Neuronal stem cell (in vitro differentiated cells): ENCODE measurements around the gene FUBP3.

Experiments used
- DNase-seq: peaks from one replicate; pipeline ENCODE4 v3.0.0-alpha.2; 2013; ENCODE audit warnings: low spot score
- H2AFZ ChIP-seq: one replicate; pipeline ENCODE4 v1.6.1; 2013; ENCODE audit warnings: mild to moderate bottlenecking, low read length, inconsistent platforms
- H2AK5ac ChIP-seq: 2 replicates; pipeline ENCODE4 v1.6.1; 2013; ENCODE audit warnings: low read depth, mild to moderate bottlenecking, inconsistent platforms, low read length, moderate library complexity, mixed read lengths
- H2BK120ac ChIP-seq: 2 replicates; pipeline ENCODE4 v1.6.1; 2013; ENCODE audit warnings: low read depth, mild to moderate bottlenecking, inconsistent platforms, low read length, moderate library complexity, mixed read lengths
- H2BK12ac ChIP-seq: one replicate; pipeline ENCODE4 v1.6.1; 2013; ENCODE audit warnings: low read length, inconsistent platforms
- H2BK15ac ChIP-seq: 2 replicates; pipeline ENCODE4 v1.6.1; 2013; ENCODE audit warnings: mild to moderate bottlenecking, low read length, inconsistent platforms, mixed read lengths
- H2BK5ac ChIP-seq: one replicate; pipeline ENCODE4 v1.6.1; 2013; ENCODE audit warnings: inconsistent platforms, mild to moderate bottlenecking, low read length, moderate library complexity
- H3K14ac ChIP-seq: one replicate; pipeline ENCODE4 v1.6.1; 2013; ENCODE audit warnings: low read length, inconsistent platforms
- H3K18ac ChIP-seq: 2 replicates; pipeline ENCODE4 v1.6.1; 2013; ENCODE audit warnings: low read length, inconsistent platforms
- H3K23ac ChIP-seq: 2 replicates; pipeline ENCODE4 v1.6.1; 2013; ENCODE audit warnings: low read depth, mild to moderate bottlenecking, mixed read lengths, low read length, inconsistent platforms; ENCODE audit not compliant: poor library complexity
- H3K27ac ChIP-seq: replicated peaks from 3 replicates; pipeline ENCODE4 v1.5.1; 2013; ENCODE audit warnings: low read length, inconsistent platforms
- H3K27me3 ChIP-seq, 3 experiments: 2 replicates each; pipeline ENCODE4 v1.6.1; 2013; ENCODE audit warnings: low read length in 3 of 3, mild to moderate bottlenecking in 2 of 3, inconsistent platforms in 1 of 3, low read depth in 1 of 3, mixed read lengths in 1 of 3, moderate library complexity in 1 of 3; ENCODE audit not compliant: control insufficient read depth in 3 of 3, insufficient read depth in 3 of 3
- H3K36me3 ChIP-seq, 2 donors: replicated peaks in 1 of 2; 2 replicates each; pipeline ENCODE4 v1.6.1; 2013; ENCODE audit warnings: low read length in 2 of 2; ENCODE audit not compliant: control insufficient read depth in 2 of 2, insufficient read depth in 2 of 2
- H3K4ac ChIP-seq: 2 replicates; pipeline ENCODE4 v1.6.1; 2013; ENCODE audit warnings: inconsistent platforms, mild to moderate bottlenecking, low read length, moderate library complexity
- H3K4me1 ChIP-seq, 2 donors: 1 replicate in 1 of 2; 2 replicates in 1 of 2; pipeline ENCODE4 v1.6.1; 2013; ENCODE audit warnings: low read length in 2 of 2, low read depth in 1 of 2; ENCODE audit not compliant: control insufficient read depth in 2 of 2, insufficient read depth in 1 of 2
- H3K4me2 ChIP-seq: one replicate; pipeline ENCODE4 v1.6.1; 2013; ENCODE audit warnings: mild to moderate bottlenecking, low read length, inconsistent platforms; ENCODE audit not compliant: insufficient read depth, poor library complexity, severe bottlenecking
- H3K4me3 ChIP-seq, 2 donors: 2 replicates each; pipeline ENCODE4 v1.5.1; 2013; ENCODE audit warnings: low read length in 2 of 2, mild to moderate bottlenecking in 2 of 2, inconsistent platforms in 1 of 2, moderate library complexity in 1 of 2
- H3K79me1 ChIP-seq: one replicate; pipeline ENCODE4 v1.6.1; 2013; ENCODE audit warnings: low read depth, mild to moderate bottlenecking, inconsistent platforms, low read length, moderate library complexity
- H3K9ac ChIP-seq: one replicate; pipeline ENCODE4 v1.6.1; 2013; ENCODE audit warnings: mild to moderate bottlenecking, low read depth, low read length, inconsistent platforms; ENCODE audit not compliant: poor library complexity
- H3K9me3 ChIP-seq, 2 donors: replicated peaks in 1 of 2; 2 replicates each; pipeline versions ENCODE3 to v1.6.1; 2013; ENCODE audit warnings: low read length in 2 of 2, mild to moderate bottlenecking in 2 of 2, inconsistent platforms in 1 of 2, low read depth in 1 of 2, mixed read lengths in 1 of 2, moderate library complexity in 1 of 2; ENCODE audit not compliant: control insufficient read depth in 2 of 2, insufficient read depth in 1 of 2
- H4K8ac ChIP-seq: one replicate; pipeline ENCODE4 v1.6.1; 2013; ENCODE audit warnings: low read depth, mild to moderate bottlenecking, inconsistent platforms, low read length, moderate library complexity
- H4K91ac ChIP-seq: one replicate; pipeline ENCODE4 v1.6.1; 2013; ENCODE audit warnings: low read length, low read depth, mild to moderate bottlenecking, inconsistent platforms; ENCODE audit not compliant: poor library complexity
- WGBS, 2 donors: extraction: QIAGEN DNeasy Blood & Tissue Kit; methylation state at CpG; one replicate each; pipeline ENCODE4 v1.1.7; 2013; ENCODE audit warnings: missing lambda C conversion rate in 2 of 2, mixed read lengths in 1 of 2; ENCODE audit not compliant: insufficient read length in 2 of 2, insufficient replicate concordance in 1 of 2; ENCODE audit errors: extremely low coverage in 2 of 2; 5-methylcytosine and 5-hydroxymethylcytosine counted together

FUBP3 gene

DNA sequence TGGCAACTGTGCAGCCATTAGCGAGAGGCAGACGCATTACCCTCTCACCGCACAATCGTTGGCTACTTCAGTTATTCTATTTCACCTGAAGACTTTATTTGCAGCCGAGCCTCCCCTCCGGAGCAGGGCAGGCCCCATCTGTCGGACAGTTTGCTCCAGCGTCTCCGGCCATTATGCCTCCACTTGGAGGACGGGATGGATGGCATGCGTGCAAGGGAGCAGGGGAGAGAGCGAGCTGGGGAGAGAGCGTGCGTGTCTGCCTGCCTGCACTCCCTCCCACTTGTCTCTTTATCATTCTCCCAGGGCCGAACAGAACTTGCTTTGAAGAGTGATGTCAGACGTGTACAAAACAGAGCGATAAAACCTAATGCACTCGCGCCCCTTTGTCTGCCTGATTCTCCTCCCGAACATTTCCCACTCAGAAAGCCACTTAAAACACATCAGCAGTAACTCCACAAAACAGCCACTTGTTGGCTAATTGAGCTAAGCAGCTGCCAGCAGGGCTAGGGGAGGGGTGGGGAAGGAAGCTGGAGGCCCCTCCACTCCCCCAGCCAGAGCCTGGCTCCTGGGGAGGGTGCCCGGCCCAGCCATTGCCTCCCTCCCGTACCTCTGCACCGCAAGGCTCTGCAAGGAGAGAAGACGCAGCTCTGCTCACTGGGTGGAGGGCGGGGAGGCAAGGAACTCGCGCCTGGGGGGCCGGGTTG is 43.4 kb upstream of the FUBP3 start:
- peak overlapping the region; percentile 68 for H2AK5ac ChIP-seq
- H4K8ac ChIP-seq: peak overlapping the region; percentile 55
- H4K91ac ChIP-seq: no peak overlapping the region
- peak overlapping the region; percentile 59 for H3K14ac ChIP-seq
- peak overlapping the region; percentile 28 for H3K4me2 ChIP-seq
- no peak overlapping the region for H3K4ac ChIP-seq
- peak overlapping the region; percentile 21 for H3K27ac ChIP-seq
- H3K9me3 ChIP-seq: no peaks in the 10 kb centered on the region
- peak overlapping the region; percentile 89 for H3K18ac ChIP-seq
- no peak overlapping the region for H2BK12ac ChIP-seq
- no peak overlapping the region for H2BK5ac ChIP-seq
- H3K79me1 ChIP-seq: no peaks in the 10 kb centered on the region
- H3K4me3 ChIP-seq: peak overlapping the region; percentile 4 to 25
- no peak overlapping the region for H3K23ac ChIP-seq
- peak overlapping the region; percentile 98 for H2AFZ ChIP-seq
- no peak overlapping the region for H3K9ac ChIP-seq
- WGBS, 2 donors: no CpG with 5 or more reads among the region's 28 CpGs
- H2BK120ac ChIP-seq: peak overlapping the region; percentile 58
- peaks cover 0 to 52% (median 13%) of the 10 kb centered on the region in 3 experiments for H3K27me3 ChIP-seq
- peak overlapping the region; percentile 57 for H2BK15ac ChIP-seq
- no peaks in the 10 kb centered on the region for H3K36me3 ChIP-seq
- DNase-seq: no peak
- peaks cover 9 to 13% of the 10 kb centered on the region in 2 donors for H3K4me1 ChIP-seq

DNA sequence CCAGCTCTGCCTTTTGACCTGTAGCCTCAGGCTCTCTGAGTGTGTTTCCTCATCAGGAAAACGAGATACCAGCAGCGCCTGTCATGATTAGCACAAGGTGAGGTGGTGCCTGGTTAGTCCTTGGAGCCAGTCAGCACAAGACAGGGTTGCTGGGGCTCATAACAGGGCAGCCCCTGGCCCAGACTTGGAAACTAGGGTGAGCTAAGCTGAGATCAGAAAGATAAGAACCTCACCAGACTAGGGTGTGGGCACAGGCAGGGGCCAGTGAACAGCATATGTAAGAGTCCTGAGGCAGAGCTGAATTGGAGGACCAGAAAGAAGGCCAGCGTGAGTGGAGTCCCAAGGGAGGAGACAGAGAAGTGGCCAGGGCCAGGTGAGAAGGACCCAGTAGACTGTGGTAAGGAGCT is 42.7 kb upstream of the FUBP3 start:
- Histone ChIP-seq H3K4me3 (no peak overlapping the region), H3K27ac (no peak overlapping the region), H2BK12ac (no peak overlapping the region), H2BK120ac (no peak overlapping the region), H3K27me3 (peaks cover 0 to 52% (median 13%) of the 10 kb centered on the region in 3 experiments), H4K91ac (no peak overlapping the region), H3K4me1 (peaks cover 9 to 13% of the 10 kb centered on the region in 2 donors), H3K14ac (no peak overlapping the region), H3K4me2 (no peak overlapping the region), H3K9me3 (no peaks in the 10 kb centered on the region), H2BK5ac (no peak overlapping the region), H3K79me1 (no peaks in the 10 kb centered on the region), H4K8ac (no peak overlapping the region), H2AK5ac (peak overlapping the region; percentile 68), H3K18ac (no peak overlapping the region), H3K9ac (no peak overlapping the region), H2AFZ (peak overlapping the region; percentile 98), H2BK15ac (no peak overlapping the region), H3K23ac (no peak overlapping the region), H3K36me3 (no peaks in the 10 kb centered on the region), H3K4ac (no peak overlapping the region)
- DNase-seq: no peak
- WGBS, 2 donors: no CpG with 5 or more reads among the region's 3 CpGs

DNA sequence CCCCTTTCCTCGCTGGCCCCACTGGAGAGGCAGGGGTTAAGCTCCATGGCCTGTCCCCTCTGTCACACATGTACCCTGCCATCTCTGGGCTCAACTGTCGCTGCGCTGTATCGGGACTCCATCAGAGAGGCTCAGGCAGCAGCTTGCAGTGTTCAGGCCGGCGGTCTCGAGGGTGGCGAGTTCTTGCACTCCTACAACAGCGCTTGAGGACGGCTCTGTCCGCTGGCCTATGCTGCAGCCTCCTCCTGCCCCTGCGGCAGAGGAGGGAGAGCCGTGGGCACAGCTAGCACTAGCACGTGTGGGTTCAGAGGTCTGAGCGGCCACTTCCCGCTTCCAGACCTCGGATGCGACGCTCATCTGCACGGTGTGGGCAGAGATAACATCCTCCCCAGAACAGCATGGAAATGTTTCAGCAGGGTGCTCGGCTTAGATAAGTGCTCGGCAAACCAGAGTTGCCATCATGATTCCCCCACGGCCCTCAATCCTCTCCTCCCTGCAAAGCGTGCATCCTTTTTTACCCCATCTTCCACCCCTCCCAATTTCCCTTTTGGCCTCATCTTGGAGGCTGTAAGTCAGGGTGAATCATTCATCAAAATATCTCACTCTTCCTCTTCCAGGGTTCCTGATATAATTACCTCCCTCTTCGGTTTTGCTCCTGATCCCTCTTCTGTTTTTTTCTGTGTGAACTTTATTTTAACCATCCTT is 41.9 kb upstream of the FUBP3 start:
- H3K27ac ChIP-seq: no peak overlapping the region
- peak overlapping the region; percentile 63 for H2BK15ac ChIP-seq
- H2BK120ac ChIP-seq: no peak overlapping the region
- H3K36me3 ChIP-seq: no peaks in the 10 kb centered on the region
- no CpG with 5 or more reads among the region's 25 CpGs for WGBS, 2 donors
- peaks cover 9 to 13% of the 10 kb centered on the region in 2 donors for H3K4me1 ChIP-seq
- H2BK5ac ChIP-seq: no peak overlapping the region
- H4K8ac ChIP-seq: no peak overlapping the region
- peak overlapping the region; percentile 95 for H3K18ac ChIP-seq
- no peak overlapping the region for H2AFZ ChIP-seq
- no peak overlapping the region for H4K91ac ChIP-seq
- no peak overlapping the region for H3K4ac ChIP-seq
- peaks cover 0 to 52% (median 13%) of the 10 kb centered on the region in 3 experiments for H3K27me3 ChIP-seq
- H3K9ac ChIP-seq: no peak overlapping the region
- no peak for DNase-seq
- H3K4me3 ChIP-seq: no peak overlapping the region
- peak overlapping the region; percentile 68 for H2AK5ac ChIP-seq
- H3K79me1 ChIP-seq: no peaks in the 10 kb centered on the region
- no peaks in the 10 kb centered on the region for H3K9me3 ChIP-seq
- no peak overlapping the region for H3K14ac ChIP-seq
- no peak overlapping the region for H3K23ac ChIP-seq
- no peak overlapping the region for H3K4me2 ChIP-seq
- H2BK12ac ChIP-seq: peak overlapping the region; percentile 67
